Stimulated activated naive CD8-positive, alpha-beta T cell treated with anti-CD3 and anti-CD28 coated beads, Interleukin-15, amount 100 ng/mL, for 72 hours (primary cell): ENCODE results near the gene NAGA.
A peak's percentile ranks its signal among the peaks of the same experiment; 100 is the strongest.

Source experiments
- ATAC-seq: fragments of 150-1000 bp; cut with Tn5 transposase; 2 replicates; pipeline ENCODE4 v1.10.0; 2021; ENCODE audit warnings: mild to moderate bottlenecking, moderate library complexity
- DNase-seq, 2 donors: peaks; one replicate each; pipeline ENCODE4 v3.0.0; 2021 to 2022
- H3K27ac Mint-ChIP-seq, 2 donors: one replicate each; pipeline ENCODE4 v1.8.0; 2022; ENCODE audit warnings: mild to moderate bottlenecking in 2 of 2, mixed read lengths in 2 of 2, moderate library complexity in 2 of 2
- H3K27me3 Mint-ChIP-seq: one replicate; pipeline ENCODE4 v1.8.0; 2022; ENCODE audit warnings: mixed read lengths
- H3K4me1 Mint-ChIP-seq: one replicate; pipeline ENCODE4 v1.8.0; 2022; ENCODE audit warnings: mild to moderate bottlenecking, mixed read lengths
- H3K4me3 Mint-ChIP-seq, 2 donors: one replicate each; pipeline ENCODE4 v1.8.0; 2022; ENCODE audit warnings: mild to moderate bottlenecking in 2 of 2, mixed read lengths in 2 of 2, moderate library complexity in 1 of 2
- H3K9me3 Mint-ChIP-seq, 2 donors: one replicate each; pipeline ENCODE4 v1.8.0; 2022; ENCODE audit warnings: mixed read lengths in 2 of 2

Gene NAGA

DNA sequence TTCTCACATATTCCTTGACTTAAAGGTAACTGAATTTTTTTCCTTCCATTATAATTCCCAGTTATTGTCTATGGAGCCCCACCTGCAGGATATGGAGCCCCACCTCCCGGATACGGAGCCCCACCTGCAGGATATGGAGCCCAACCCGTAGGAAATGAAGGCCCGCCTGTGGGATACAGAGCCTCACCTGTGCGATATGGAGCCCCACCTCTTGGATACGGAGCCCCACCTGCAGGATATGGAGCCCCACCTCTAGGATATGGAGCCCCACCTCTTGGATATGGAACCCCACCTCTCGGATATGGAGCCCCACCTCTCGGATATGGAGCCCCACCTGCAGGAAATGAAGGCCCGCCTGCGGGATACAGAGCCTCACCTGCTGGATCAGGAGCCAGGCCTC, 43.9 kb downstream of the NAGA start:
- H3K4me1 Mint-ChIP-seq = peaks cover 32% of the 10 kb centered on the region
- no peak overlapping the region for H3K27ac Mint-ChIP-seq
- no peak for ATAC-seq
- no peaks in the 10 kb centered on the region for H3K9me3 Mint-ChIP-seq
- no peak for DNase-seq
- no peak overlapping the region for H3K4me3 Mint-ChIP-seq
- H3K27me3 Mint-ChIP-seq = no peaks in the 10 kb centered on the region

DNA sequence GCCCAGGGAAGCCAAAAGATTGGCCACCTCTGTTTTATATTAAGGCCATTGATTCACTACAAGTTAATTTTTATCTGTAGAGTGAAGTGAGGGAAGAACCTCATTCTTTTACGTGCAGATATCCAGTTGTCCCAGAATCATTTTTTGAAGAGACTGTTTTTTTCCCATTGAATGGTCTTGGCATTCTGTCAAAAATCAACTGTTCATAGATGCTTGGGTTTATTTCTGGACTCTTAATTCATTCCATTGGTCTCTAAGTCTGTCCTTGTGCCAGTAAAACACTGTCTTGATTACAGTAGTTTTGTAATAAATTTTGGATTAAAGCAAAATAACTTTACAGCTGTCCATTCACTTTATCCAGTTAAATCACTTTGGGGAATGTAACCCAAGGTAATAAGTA, 45.2 kb downstream of the NAGA start:
- Mint-ChIP-seq H3K9me3 (no peaks in the 10 kb centered on the region), H3K4me3 (no peak overlapping the region), H3K4me1 (peaks cover 19% of the 10 kb centered on the region), H3K27me3 (no peaks in the 10 kb centered on the region), H3K27ac (no peak overlapping the region)
- ATAC-seq (no peak), DNase-seq (no peak)

DNA sequence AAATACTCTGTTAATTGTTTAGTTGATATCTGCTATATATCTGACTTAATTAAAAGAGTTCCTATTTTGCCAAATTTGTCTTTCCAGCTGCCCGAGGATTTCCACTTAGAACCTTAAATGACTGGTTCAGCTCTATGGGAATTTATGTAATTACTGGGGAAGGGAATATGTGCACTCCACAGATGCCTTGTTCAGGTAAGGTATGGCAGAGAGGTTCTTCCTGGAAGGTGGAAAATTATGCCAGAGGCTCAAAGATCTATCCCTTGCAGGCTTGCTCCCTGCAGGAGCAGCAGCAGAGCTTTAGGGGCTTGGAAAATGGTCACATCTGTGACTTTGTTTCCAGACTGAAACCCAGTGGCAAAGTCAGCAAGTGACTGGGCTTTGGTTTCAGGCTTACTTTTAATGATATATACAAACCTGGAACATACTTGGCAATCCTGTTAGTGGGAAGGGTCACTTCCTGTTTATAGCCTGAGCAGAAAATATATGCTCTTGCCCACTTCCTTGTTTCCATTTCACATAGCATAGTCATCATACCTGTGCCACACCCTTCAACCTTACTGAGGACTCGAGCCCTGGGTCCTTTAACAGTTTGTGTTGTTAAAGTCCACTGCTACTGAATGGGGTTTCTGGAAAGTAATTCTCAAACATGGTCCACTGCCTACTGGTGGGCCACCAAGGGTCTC, 48.3 kb downstream of the NAGA start:
- Mint-ChIP-seq H3K4me3 (no peak overlapping the region), H3K9me3 (no peaks in the 10 kb centered on the region), H3K27me3 (peaks cover 11% of the 10 kb centered on the region), H3K27ac (peak overlapping the region; percentile 20 to 48), H3K4me1 (peaks cover 14% of the 10 kb centered on the region)
- no peak for DNase-seq
- peak; percentile 93 for ATAC-seq

DNA sequence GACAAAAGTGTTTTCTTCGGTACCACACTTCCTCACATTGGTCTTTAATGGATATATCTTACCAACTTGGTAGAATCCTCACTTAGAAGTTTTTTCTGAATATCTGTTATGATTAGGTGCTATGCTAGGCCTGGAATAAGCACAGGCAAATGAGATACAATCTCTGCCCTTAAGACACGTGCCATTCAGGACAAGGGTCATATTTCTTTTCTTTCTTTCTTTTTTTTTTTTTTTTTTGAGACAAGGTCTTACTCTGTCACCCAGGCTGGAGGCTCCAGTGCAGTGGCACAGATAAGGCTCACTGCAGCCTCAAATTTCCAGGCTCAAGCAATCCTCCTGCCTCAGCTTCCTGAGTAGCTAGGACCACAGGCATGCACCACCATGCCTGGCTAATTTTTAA, 49.0 kb downstream of the NAGA start:
- Mint-ChIP-seq H3K27me3 (peaks cover 18% of the 10 kb centered on the region), H3K4me3 (no peak overlapping the region), H3K27ac (no peak overlapping the region), H3K9me3 (no peaks in the 10 kb centered on the region), H3K4me1 (peaks cover 14% of the 10 kb centered on the region)
- DNase-seq (no peak), ATAC-seq (no peak)

DNA sequence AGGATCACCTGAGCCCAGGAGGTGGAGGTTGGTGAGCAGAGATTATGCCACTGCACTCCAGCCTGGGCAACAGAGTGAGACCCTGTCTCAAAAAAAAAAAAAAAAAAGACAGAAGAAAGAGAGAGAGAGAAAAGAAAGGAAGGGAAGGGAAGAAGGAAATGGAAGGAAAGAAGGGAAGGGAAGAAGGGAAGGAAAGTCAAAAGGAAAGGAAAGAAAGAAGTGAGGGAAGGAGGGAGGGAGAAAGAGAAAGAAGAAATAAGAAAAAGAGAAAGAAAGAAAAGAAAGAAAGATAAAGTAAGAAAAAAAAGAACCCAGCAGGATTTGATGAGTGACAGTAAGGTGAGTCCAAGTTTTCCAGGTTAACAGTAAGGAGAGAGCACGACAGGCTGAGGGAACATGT, 52.4 kb downstream of the NAGA start:
- H3K4me3 Mint-ChIP-seq = no peak overlapping the region
- H3K27ac Mint-ChIP-seq = peak overlapping the region in 1 of 2 donors; percentile 9
- DNase-seq = no peak
- no peaks in the 10 kb centered on the region for H3K9me3 Mint-ChIP-seq
- no peak for ATAC-seq
- peaks cover 13% of the 10 kb centered on the region for H3K4me1 Mint-ChIP-seq
- peaks cover 33% of the 10 kb centered on the region for H3K27me3 Mint-ChIP-seq

DNA sequence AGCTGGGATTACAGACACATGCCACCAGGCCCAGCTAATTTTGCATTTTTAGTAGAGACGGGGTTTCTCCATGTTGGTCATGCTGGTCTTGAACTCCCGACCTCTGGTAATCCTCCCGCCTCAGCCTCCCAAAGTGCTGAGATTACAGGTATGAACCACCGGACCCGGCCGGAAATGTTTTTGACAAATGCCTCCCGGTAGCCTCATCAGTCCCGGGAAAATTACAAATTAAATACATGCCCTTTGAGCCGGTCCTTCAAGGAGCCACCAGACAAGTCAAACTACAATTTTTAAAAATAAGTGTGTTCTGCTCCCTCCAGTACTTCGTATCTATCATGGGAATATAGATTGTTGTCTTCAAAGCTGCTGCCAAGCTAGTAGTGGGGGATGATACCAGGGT, 54.5 kb downstream of the NAGA start:
- no peaks in the 10 kb centered on the region for H3K4me1 Mint-ChIP-seq
- peaks cover 5 to 8% of the 10 kb centered on the region in 2 donors for H3K9me3 Mint-ChIP-seq
- DNase-seq (no peak), ATAC-seq (no peak)
- no peak overlapping the region for H3K4me3 Mint-ChIP-seq
- H3K27ac Mint-ChIP-seq = no peak overlapping the region
- H3K27me3 Mint-ChIP-seq = peaks cover 33% of the 10 kb centered on the region

DNA sequence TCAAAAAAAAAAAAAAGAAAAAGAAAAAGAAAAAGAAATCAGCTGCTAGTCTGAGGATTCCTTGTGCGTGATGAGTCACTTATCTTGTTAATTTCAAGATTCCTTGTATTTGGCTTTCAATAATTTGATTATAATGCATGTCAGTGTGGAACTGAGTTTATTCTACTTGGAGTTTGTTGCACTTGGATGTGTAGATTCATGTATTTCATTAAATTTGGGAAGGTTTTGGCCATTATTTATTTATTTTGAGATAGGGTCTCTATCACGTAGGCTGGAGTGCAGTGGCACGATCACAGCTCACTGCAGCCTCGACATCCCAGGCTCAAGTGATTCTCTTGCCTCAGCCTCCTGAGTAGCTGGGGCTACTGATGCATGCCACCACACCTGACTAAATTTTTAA, 57.2 kb downstream of the NAGA start:
- H3K4me3 Mint-ChIP-seq = no peak overlapping the region
- H3K27me3 Mint-ChIP-seq = peaks cover 25% of the 10 kb centered on the region
- no peak for DNase-seq
- no peak overlapping the region for H3K27ac Mint-ChIP-seq
- H3K9me3 Mint-ChIP-seq = peaks cover 20 to 21% of the 10 kb centered on the region in 2 donors
- no peaks in the 10 kb centered on the region for H3K4me1 Mint-ChIP-seq
- ATAC-seq = no peak

DNA sequence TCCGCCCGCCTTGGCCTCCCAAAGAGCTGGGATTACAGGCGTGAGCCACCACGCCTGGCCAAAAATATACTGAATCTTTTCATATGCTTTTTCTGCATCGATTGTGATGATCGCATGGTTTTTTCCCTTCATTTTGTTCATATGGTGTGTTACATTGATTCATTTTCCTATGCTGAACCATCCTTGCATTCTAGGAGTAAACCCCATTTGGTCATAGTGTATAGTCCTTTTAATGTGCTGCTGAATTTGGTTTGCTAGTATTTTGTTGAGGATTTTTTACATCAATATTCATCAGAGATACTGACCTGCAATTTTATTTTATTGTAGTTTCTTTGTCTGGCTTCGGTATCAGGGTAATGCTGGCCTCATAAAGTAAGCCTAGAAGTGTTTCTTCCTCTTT, 59.8 kb downstream of the NAGA start:
- Mint-ChIP-seq H3K9me3 (peaks cover 20 to 27% of the 10 kb centered on the region in 2 donors), H3K4me1 (no peaks in the 10 kb centered on the region), H3K27ac (no peak overlapping the region), H3K4me3 (no peak overlapping the region), H3K27me3 (peaks cover 23% of the 10 kb centered on the region)
- ATAC-seq (no peak), DNase-seq (no peak)
